ENCODE measurements around the gene TTLL1. TPM values are rescaled to one million over a fixed set of nuclear protein-coding genes. Genes with fewer than 3 reads are reported as not detected.

Gene TTLL1
- total and polyA plus RNA-seq, 9 donors = 1.3 to 13.7 (median 7.2) TPM

- peaks cover 4% of the 10 kb centered on the region for H3K4me1 ChIP-seq (ENCODE audit: insufficient read depth)
- no peaks in the 10 kb centered on the region for H3K9me3 ChIP-seq
- H3K27me3 ChIP-seq = no peaks in the 10 kb centered on the region
- 55 to 64% (median 59%) methylated on average over 9 of the region's 9 CpGs for WGBS, 3 donors
- H3K4me3 ChIP-seq = peak overlapping the region; percentile 95
- TF ChIP-seq POLR2A (IDR thresholded peaks at IDR 0.05) (no peak), CTCF (IDR thresholded peaks at IDR 0.05) (no peak), EP300 (IDR thresholded peaks at IDR 0.05) (no peak)
- H3K36me3 ChIP-seq = no peaks in the 10 kb centered on the region
- intact Hi-C loops (cut with DNase I) = no loop called here
- no peak for DNase-seq
- H3K27ac ChIP-seq = no peak overlapping the region
Measured at GRCh38 chr22:43088627-43088983, 586 bp downstream of the TTLL1 start.

- Histone ChIP-seq H3K4me1 (ENCODE audit: insufficient read depth) (peaks cover 4% of the 10 kb centered on the region), H3K4me3 (no peak overlapping the region), H3K27me3 (no peaks in the 10 kb centered on the region), H3K9me3 (no peaks in the 10 kb centered on the region), H3K36me3 (no peaks in the 10 kb centered on the region), H3K27ac (no peak overlapping the region)
- intact Hi-C loops (cut with DNase I) = no loop called here
- 83 to 87% (median 85%) methylated on average over 19 of the region's 19 CpGs for WGBS, 3 donors
- TF ChIP-seq POLR2A (IDR thresholded peaks at IDR 0.05) (no peak), CTCF (IDR thresholded peaks at IDR 0.05) (no peak), EP300 (IDR thresholded peaks at IDR 0.05) (no peak)
- DNase-seq = no peak
Measured at GRCh38 chr22:43085658-43086606, 3.3 kb downstream of the TTLL1 start.

- intact Hi-C loops (cut with DNase I) = no loop called here
- Histone ChIP-seq H3K36me3 (no peaks in the 10 kb centered on the region), H3K4me1 (ENCODE audit: insufficient read depth) (no peaks in the 10 kb centered on the region), H3K27ac (no peak overlapping the region), H3K9me3 (no peaks in the 10 kb centered on the region), H3K27me3 (no peaks in the 10 kb centered on the region), H3K4me3 (no peak overlapping the region)
- TF ChIP-seq POLR2A (IDR thresholded peaks at IDR 0.05) (no peak), CTCF (IDR thresholded peaks at IDR 0.05) (no peak), EP300 (IDR thresholded peaks at IDR 0.05) (no peak)
- WGBS, 3 donors = 94 to 95% (median 95%) methylated on average over 4 of the region's 4 CpGs
- no peak for DNase-seq
Measured at GRCh38 chr22:43081968-43082367, 7.2 kb downstream of the TTLL1 start.

GRCh38 chr22:43080616-43081015 lies 8.6 kb downstream of the TTLL1 start:
- TF ChIP-seq POLR2A (IDR thresholded peaks at IDR 0.05) = no peak
- TF ChIP-seq EP300 (IDR thresholded peaks at IDR 0.05) = no peak
- no peak for TF ChIP-seq CTCF (IDR thresholded peaks at IDR 0.05)
- Histone ChIP-seq H3K9me3 (no peaks in the 10 kb centered on the region), H3K27me3 (no peaks in the 10 kb centered on the region), H3K36me3 (no peaks in the 10 kb centered on the region), H3K4me3 (no peak overlapping the region), H3K4me1 (ENCODE audit: insufficient read depth) (no peaks in the 10 kb centered on the region), H3K27ac (no peak overlapping the region)
- intact Hi-C loops (cut with DNase I) = no loop called here
- 89 to 92% (median 92%) methylated on average over 2 of the region's 2 CpGs for WGBS, 3 donors
- no peak for DNase-seq
